Glutamatergic neuron (in vitro differentiated cells): ENCODE data around the gene EFNA5. TPM values are rescaled to one million over a fixed set of nuclear protein-coding genes. Genes with fewer than 3 reads are reported as not detected.

ENCODE experiments used
- DNase-seq: peaks from one replicate; pipeline ENCODE4 v3.0.0; 2022
- H3K27ac Mint-ChIP-seq: one replicate; pipeline ENCODE4 v1.8.0; 2020; ENCODE audit warnings: mild to moderate bottlenecking, mixed read lengths, inconsistent platforms; ENCODE audit not compliant: unreplicated experiment
- H3K27me3 Mint-ChIP-seq: one replicate; pipeline ENCODE4 v1.8.0; 2020; ENCODE audit warnings: mild to moderate bottlenecking, moderate library complexity, mixed read lengths, inconsistent platforms; ENCODE audit not compliant: unreplicated experiment
- H3K36me3 Mint-ChIP-seq: one replicate; pipeline ENCODE4 v1.8.0; 2020; ENCODE audit warnings: mild to moderate bottlenecking, mixed read lengths, inconsistent platforms; ENCODE audit not compliant: unreplicated experiment
- H3K4me1 Mint-ChIP-seq: one replicate; pipeline ENCODE4 v1.8.0; 2020; ENCODE audit warnings: mild to moderate bottlenecking, low read depth, mixed read lengths, inconsistent platforms; ENCODE audit not compliant: unreplicated experiment
- H3K4me3 Mint-ChIP-seq: one replicate; pipeline ENCODE4 v1.8.0; 2020; ENCODE audit warnings: mild to moderate bottlenecking, mixed read lengths, inconsistent platforms; ENCODE audit not compliant: unreplicated experiment
- H3K9me3 Mint-ChIP-seq: one replicate; pipeline ENCODE4 v1.8.0; 2020; ENCODE audit warnings: mild to moderate bottlenecking, moderate library complexity, mixed read lengths, inconsistent platforms; ENCODE audit not compliant: unreplicated experiment
- CTCF ChIP-seq: fragments of 200-600 bp; sonication (generic); IDR thresholded peaks from one replicate; pipeline ENCODE4 v1.5.0; 2021; ENCODE audit not compliant: partially characterized antibody, unreplicated experiment
- total RNA-seq: library from RNA; stranded (reverse); fragmentation: NEBNext Ultra II Directional; extraction: Animal tissue kit (Norgen Biotek cat#: 25700); gene quantifications from one replicate; pipeline ENCODE4 v1.2.1, GENCODE V29; 2021; ENCODE audit not compliant: unreplicated experiment

The EFNA5 gene
- total RNA-seq, 1 donor from 2014 or later = 158 TPM

- H3K4me1 Mint-ChIP-seq = peaks cover 36% of the 10 kb centered on the region
- no peak for DNase-seq
- H3K4me3 Mint-ChIP-seq = peak overlapping the region; percentile 86
- peaks cover 17% of the 10 kb centered on the region for H3K9me3 Mint-ChIP-seq
- peaks cover 16% of the 10 kb centered on the region for H3K27me3 Mint-ChIP-seq
- no peak for TF ChIP-seq CTCF
- no peaks in the 10 kb centered on the region for H3K36me3 Mint-ChIP-seq
- H3K27ac Mint-ChIP-seq = peak overlapping the region; percentile 49
These were observed 5.6 kb downstream of the EFNA5 start for GRCh38 chr5:107665036-107665570.

- Mint-ChIP-seq H3K4me3 (peak overlapping the region; percentile 22), H3K9me3 (peaks cover 9% of the 10 kb centered on the region), H3K27me3 (peaks cover 8% of the 10 kb centered on the region), H3K27ac (no peak overlapping the region), H3K36me3 (no peaks in the 10 kb centered on the region), H3K4me1 (peaks cover 43% of the 10 kb centered on the region)
- TF ChIP-seq CTCF = no peak
- DNase-seq = no peak
These were observed 7.0 kb downstream of the EFNA5 start for GRCh38 chr5:107663697-107664096.

GRCh38 chr5:107661650-107662044, 9.1 kb downstream of the EFNA5 start:
- no peaks in the 10 kb centered on the region for H3K36me3 Mint-ChIP-seq
- TF ChIP-seq CTCF = no peak
- H3K4me1 Mint-ChIP-seq = peaks cover 54% of the 10 kb centered on the region
- peak overlapping the region; percentile 69 for H3K27ac Mint-ChIP-seq
- DNase-seq = no peak
- peaks cover 4% of the 10 kb centered on the region for H3K9me3 Mint-ChIP-seq
- peak overlapping the region; percentile 48 for H3K4me3 Mint-ChIP-seq
- H3K27me3 Mint-ChIP-seq = peaks cover 4% of the 10 kb centered on the region

GRCh38 chr5:107661038-107661649, 9.6 kb downstream of the EFNA5 start:
- TF ChIP-seq CTCF = no peak
- no peak for DNase-seq
- Mint-ChIP-seq H3K27ac (peak overlapping the region; percentile 69), H3K9me3 (peaks cover 4% of the 10 kb centered on the region), H3K36me3 (no peaks in the 10 kb centered on the region), H3K4me1 (peaks cover 53% of the 10 kb centered on the region), H3K4me3 (peak overlapping the region; percentile 60), H3K27me3 (peaks cover 4% of the 10 kb centered on the region)

GRCh38 chr5:107658528-107658927, 12.2 kb downstream of the EFNA5 start:
- Mint-ChIP-seq H3K4me3 (no peak overlapping the region), H3K9me3 (peaks cover 4% of the 10 kb centered on the region), H3K27ac (no peak overlapping the region), H3K27me3 (peaks cover 4% of the 10 kb centered on the region), H3K36me3 (no peaks in the 10 kb centered on the region), H3K4me1 (peaks cover 57% of the 10 kb centered on the region)
- TF ChIP-seq CTCF = no peak
- DNase-seq = no peak
